K562 (cell line): ENCODE measurements around the gene RNF175. TPM values are rescaled to one million over a fixed set of nuclear protein-coding genes. Genes with fewer than 3 reads are reported as not detected.
A peak's percentile ranks its signal among the peaks of the same experiment; 100 is the strongest.

Experiments used
- ATAC-seq: fragments of 200-7000 bp; cut with Tn5 transposase; 3 replicates; pipeline ENCODE4 v1.9.1; 2020; ENCODE audit warnings: moderate library complexity
- BruUV-seq: library from RNA; stranded (reverse); fragments of 400-500 nt; replicated peaks from 2 replicates; lab custom pipeline; 2021; lab: Mats Ljungman, UMichigan
- CTCF ChIA-PET: fragments of 300-600 bp; formaldehyde crosslinking; extraction: SDS; loops from one replicate; lab custom pipeline; 2021; ENCODE audit warnings: low intra/inter-chr PET ratio; lab: Yijun Ruan, JAX
- POLR2A ChIA-PET: fragments of 300-600, 350-650 bp; sonication (Branson Sonifier 250); formaldehyde crosslinking; extraction: SDS; loops from one replicate; lab custom pipeline; 2021; ENCODE audit warnings: antibody characterized with exemption, inconsistent platforms; lab: Yijun Ruan, JAX
- DNase-seq, 4 experiments: peaks; one replicate each; pipeline versions ENCODE4 v3.0.0 to v3.0.0-alpha.2; 2011 to 2018; ENCODE audit warnings: low spot score in 3 of 4, mixed read lengths in 3 of 4; ENCODE audit errors: extremely low read depth in 1 of 4
- FAIRE-seq: peaks from 2 replicates; lab custom pipeline; 2011; peaks lifted over from hg19 to GRCh38; lab: Jason Lieb, UNC
- H2AFZ ChIP-seq: 2 replicates; pipeline ENCODE4 v1.6.0; 2011; ENCODE audit warnings: low read depth, low read length, control low read depth, inconsistent platforms
- H3K27ac ChIP-seq: fragments of 200-600 bp; 3 replicates; pipeline ENCODE4 v1.8.0; 2011; ENCODE audit warnings: low read depth, mild to moderate bottlenecking, control low read depth, inconsistent platforms, low read length, moderate library complexity, mixed read lengths; ENCODE audit errors: extremely low read depth
- H3K27me3 ChIP-seq, 2 experiments: fragments of 300-600 bp in 1 of 2; 2 replicates in 1 of 2; 3 replicates in 1 of 2; pipeline versions ENCODE4 v1.6.0 to v1.8.0; 2011; ENCODE audit warnings: inconsistent platforms in 2 of 2, low read length in 2 of 2, mild to moderate bottlenecking in 1 of 2, mixed read lengths in 1 of 2, moderate library complexity in 1 of 2; ENCODE audit not compliant: control insufficient read depth in 2 of 2, insufficient read depth in 2 of 2
- H3K36me3 ChIP-seq: fragments of 300-600 bp; 3 replicates; pipeline ENCODE4 v1.8.0; 2011; ENCODE audit warnings: mild to moderate bottlenecking, low read length, inconsistent platforms; ENCODE audit not compliant: control insufficient read depth, insufficient read depth
- H3K4me1 ChIP-seq, 2 experiments: fragments of 200-600 bp in 1 of 2; replicated peaks in 1 of 2; 2 replicates in 1 of 2; 3 replicates in 1 of 2; pipeline versions ENCODE4 v1.5.1 to v1.8.0; 2011; ENCODE audit warnings: inconsistent platforms in 2 of 2, low read length in 2 of 2, mild to moderate bottlenecking in 1 of 2, mixed read lengths in 1 of 2, moderate library complexity in 1 of 2; ENCODE audit not compliant: control insufficient read depth in 2 of 2, insufficient read depth in 2 of 2
- H3K4me2 ChIP-seq: 2 replicates; pipeline ENCODE4 v1.6.1; 2011; ENCODE audit warnings: low read length, control low read depth, inconsistent platforms, mixed read lengths; ENCODE audit not compliant: insufficient read depth
- H3K4me3 ChIP-seq: fragments of 200-600 bp; sonication (generic), shearing (Covaris generic); 2 replicates; pipeline ENCODE4 v1.5.1; 2016; ENCODE audit warnings: control low read depth, inconsistent platforms
- H3K79me2 ChIP-seq: fragments of 200-600 bp; 3 replicates; pipeline ENCODE4 v1.8.0; 2011; ENCODE audit warnings: low read length, inconsistent platforms; ENCODE audit not compliant: control insufficient read depth, insufficient read depth
- H3K9ac ChIP-seq, 2 experiments: 2 replicates each; pipeline versions ENCODE4 v1.6.0 to v1.6.1; 2011; ENCODE audit warnings: low read depth in 2 of 2, low read length in 2 of 2, control low read depth in 1 of 2, inconsistent platforms in 1 of 2, mild to moderate bottlenecking in 1 of 2, mixed read lengths in 1 of 2; ENCODE audit not compliant: insufficient read depth in 1 of 2
- H3K9me1 ChIP-seq: one replicate; pipeline ENCODE4 v1.6.0; 2011; ENCODE audit warnings: inconsistent platforms, mild to moderate bottlenecking, low read length, moderate library complexity; ENCODE audit not compliant: control insufficient read depth, insufficient read depth
- H3K9me3 ChIP-seq: replicated peaks from 2 replicates; pipeline ENCODE4 v1.5.1; 2011; ENCODE audit warnings: low read depth, low read length, inconsistent platforms; ENCODE audit not compliant: control insufficient read depth, insufficient read depth
- H4K20me1 ChIP-seq: replicated peaks from 2 replicates; pipeline ENCODE4 v1.6.1; 2011; ENCODE audit warnings: low read length, inconsistent platforms, mixed read lengths; ENCODE audit not compliant: control insufficient read depth, insufficient read depth
- ZBED1 ChIP-seq: IDR thresholded peaks from 2 replicates; pipeline ENCODE4 v1.6.1; 2014
- ZFP36 ChIP-seq: fragments of 150-350 bp; IDR thresholded peaks from 2 replicates; pipeline ENCODE4 v1.6.1; 2018; ENCODE audit warnings: low read length, low read depth; ENCODE audit not compliant: partially characterized antibody
- WGBS: fragments of 100-300 bp; shearing (Covaris generic); methylation state at CpG from one replicate; pipeline ENCODE4 v1.1.6; 2016; ENCODE audit warnings: low coverage, mixed read lengths; ENCODE audit not compliant: insufficient coverage; ENCODE audit errors: missing lambda C conversion rate; 5-methylcytosine and 5-hydroxymethylcytosine counted together
- in situ Hi-C: fragments of 300-500 bp; cut with MboI; formaldehyde crosslinking; loops from 4 replicates; pipeline ENCODE4 v1.15.0; 2018; ENCODE audit warnings: inconsistent platforms, mixed read lengths
- intact Hi-C: fragments of 100-400 bp; cut with micrococcal nuclease; formaldehyde crosslinking; loops from 2 replicates; pipeline ENCODE4 v1.14.2; 2022
- polyA plus RNA-seq, 8 experiments: library from polyadenylated mRNA; depleted of rRNA in 4 of 8; stranded (reverse) in 5 of 8; unstranded in 3 of 8; fragments of >200 nt; fragmentation: Nextera tagmentation in 2 of 8; fragmentation: Illumina TruSeq in 1 of 8; extraction: Ambion mirVana in 2 of 8; extraction: Trizol in 1 of 8; gene quantifications; 2 replicates each; pipeline versions ENCODE4 v1.2.1 to v1.2.3, GENCODE V29; 2011 to 2014; ENCODE audit warnings: inconsistent platforms in 1 of 8, missing spikeins in 1 of 8
- total RNA-seq, 7 experiments: library from RNA; depleted of rRNA in 6 of 7; stranded (reverse); fragments of >200 nt in 6 of 7; fragmentation: Illumina TruSeq in 2 of 7; extraction: Trizol in 2 of 7; gene quantifications; 2 replicates each; pipeline versions ENCODE4 v1.2.1 to v1.2.3, GENCODE V29; 2011 to 2021; ENCODE audit warnings: low replicate concordance in 1 of 7
- TF ChIP-seq, protein P1 (sequence below), 3 experiments: IDR thresholded peaks in 2 of 3; conservative IDR thresholded peaks in 1 of 3; 2 replicates each; pipeline ENCODE4 v1.5.1; 2011 to 2012; ENCODE audit warnings: low read length in 3 of 3, mild to moderate bottlenecking in 3 of 3, control low read depth in 2 of 3, improper control_type of control experiment in 1 of 3, inconsistent platforms in 1 of 3, low read depth in 1 of 3, mixed read lengths in 1 of 3, moderate library complexity in 1 of 3; ENCODE audit not compliant: insufficient read depth in 2 of 3

Gene RNF175
- total and polyA plus RNA-seq, 9 of the 15 experiments (the other 6 are each of a cell fraction or from before 2014, with no cell fraction given) = not detected

DNA sequence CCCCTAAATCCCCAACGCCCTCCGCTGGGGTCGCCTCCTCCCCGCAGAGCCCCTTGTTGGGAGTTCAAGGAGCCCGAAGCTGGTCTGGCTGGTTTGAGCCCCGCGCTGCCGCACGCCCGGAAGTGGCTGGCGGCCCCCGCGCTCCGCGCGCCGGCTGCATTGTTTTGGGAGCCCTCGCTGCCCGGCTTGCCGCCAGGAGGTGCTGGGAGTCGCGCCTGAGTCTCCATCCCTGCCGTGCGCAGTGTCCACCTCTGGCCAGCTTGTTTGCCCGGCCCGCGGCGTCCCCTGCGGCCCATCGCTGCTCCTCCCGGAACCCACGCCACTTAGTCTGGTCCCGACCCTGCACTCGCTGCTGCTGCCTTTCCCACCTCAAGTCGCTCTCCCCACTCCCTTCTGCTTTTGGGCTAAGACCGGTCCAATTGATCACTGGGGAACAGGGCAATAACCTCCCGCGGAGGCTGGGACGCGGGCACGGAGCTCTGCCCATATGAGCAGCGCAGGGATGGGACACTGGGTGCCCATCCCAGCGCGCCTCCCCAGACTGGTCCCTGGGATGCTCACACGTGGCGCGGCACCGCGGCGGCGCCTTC, 31.2 kb upstream of the RNF175 start:
- POLR2A ChIA-PET = interaction anchor here (0.6 kb wide), 1 partner anchor 15 kb away, joined by 3 read pairs; no protein-coding TSS in a partner anchor

More for the DNA sequence above, 31.2 kb upstream of the RNF175 start:
- Histone ChIP-seq H3K79me2 (no peaks in the 10 kb centered on the region), H3K36me3 (no peaks in the 10 kb centered on the region), H4K20me1 (peaks cover 3% of the 10 kb centered on the region; the same call in 1 of the 2 replicates), H3K27me3 (peaks cover 37 to 60% of the 10 kb centered on the region in 2 experiments), H3K9me3 (no peaks in the 10 kb centered on the region), H3K4me2 (no peak overlapping the region), H3K9ac (no peak overlapping the region), H3K4me1 (peaks cover 0 to 30% of the 10 kb centered on the region in 2 experiments; a peak in 2 of 5 replicates), H3K27ac (no peak overlapping the region), H3K4me3 (no peak overlapping the region), H3K9me1 (no peaks in the 10 kb centered on the region), H2AFZ (no peak overlapping the region)
- intact Hi-C loops (no loop called here), in situ Hi-C loops (no loop called here)
- DNase-seq (no peak), FAIRE-seq (no peak), ATAC-seq (peak; percentile 65)
- TF ChIP-seq ZBED1 = no peak
- TF ChIP-seq, protein P1, sequence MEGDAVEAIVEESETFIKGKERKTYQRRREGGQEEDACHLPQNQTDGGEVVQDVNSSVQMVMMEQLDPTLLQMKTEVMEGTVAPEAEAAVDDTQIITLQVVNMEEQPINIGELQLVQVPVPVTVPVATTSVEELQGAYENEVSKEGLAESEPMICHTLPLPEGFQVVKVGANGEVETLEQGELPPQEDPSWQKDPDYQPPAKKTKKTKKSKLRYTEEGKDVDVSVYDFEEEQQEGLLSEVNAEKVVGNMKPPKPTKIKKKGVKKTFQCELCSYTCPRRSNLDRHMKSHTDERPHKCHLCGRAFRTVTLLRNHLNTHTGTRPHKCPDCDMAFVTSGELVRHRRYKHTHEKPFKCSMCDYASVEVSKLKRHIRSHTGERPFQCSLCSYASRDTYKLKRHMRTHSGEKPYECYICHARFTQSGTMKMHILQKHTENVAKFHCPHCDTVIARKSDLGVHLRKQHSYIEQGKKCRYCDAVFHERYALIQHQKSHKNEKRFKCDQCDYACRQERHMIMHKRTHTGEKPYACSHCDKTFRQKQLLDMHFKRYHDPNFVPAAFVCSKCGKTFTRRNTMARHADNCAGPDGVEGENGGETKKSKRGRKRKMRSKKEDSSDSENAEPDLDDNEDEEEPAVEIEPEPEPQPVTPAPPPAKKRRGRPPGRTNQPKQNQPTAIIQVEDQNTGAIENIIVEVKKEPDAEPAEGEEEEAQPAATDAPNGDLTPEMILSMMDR (IDR thresholded peaks at IDR 0.05 in 2 of 3, conservative IDR thresholded peaks at IDR 0.05 in 1 of 3; ENCODE audit: insufficient read depth in 2 of 3, low read depth in 1 of 3, low read length in 3 of 3) = peak in 1 of 3 experiments; percentile 10; a peak in 1 of 6 replicates
- TF ChIP-seq ZFP36 = no peak
- 39% methylated on average over 39 of the region's 51 CpGs for WGBS
- CTCF ChIA-PET = no interaction called here
- no TSS peak for BruUV-seq
